Fibroblast of villous mesenchyme (primary cell): ENCODE measurements around the gene SLC7A8. TPM values are rescaled to one million over a fixed set of nuclear protein-coding genes. Genes with fewer than 3 reads are reported as not detected.

ENCODE experiments used
- DNase-seq: peaks from one replicate; pipeline ENCODE4 v3.0.0-alpha.2; 2010; ENCODE audit warnings: low read depth
- H3K4me3 ChIP-seq: 2 replicates; pipeline ENCODE4 v1.5.1; 2011; ENCODE audit warnings: low read depth, mild to moderate bottlenecking, low read length
- total RNA-seq: library from RNA; depleted of rRNA; stranded (reverse); fragments of >200 nt; gene quantifications from 2 replicates; pipeline ENCODE4 v1.2.3, GENCODE V29; 2012
- TF ChIP-seq, protein P1 (sequence below): IDR thresholded peaks from 2 replicates; pipeline ENCODE4 v1.5.1; 2012; ENCODE audit warnings: low read depth, mild to moderate bottlenecking, low read length; ENCODE audit not compliant: insufficient read depth

SLC7A8 gene
- total RNA-seq, 1 donor = 0.86 TPM

DNA sequence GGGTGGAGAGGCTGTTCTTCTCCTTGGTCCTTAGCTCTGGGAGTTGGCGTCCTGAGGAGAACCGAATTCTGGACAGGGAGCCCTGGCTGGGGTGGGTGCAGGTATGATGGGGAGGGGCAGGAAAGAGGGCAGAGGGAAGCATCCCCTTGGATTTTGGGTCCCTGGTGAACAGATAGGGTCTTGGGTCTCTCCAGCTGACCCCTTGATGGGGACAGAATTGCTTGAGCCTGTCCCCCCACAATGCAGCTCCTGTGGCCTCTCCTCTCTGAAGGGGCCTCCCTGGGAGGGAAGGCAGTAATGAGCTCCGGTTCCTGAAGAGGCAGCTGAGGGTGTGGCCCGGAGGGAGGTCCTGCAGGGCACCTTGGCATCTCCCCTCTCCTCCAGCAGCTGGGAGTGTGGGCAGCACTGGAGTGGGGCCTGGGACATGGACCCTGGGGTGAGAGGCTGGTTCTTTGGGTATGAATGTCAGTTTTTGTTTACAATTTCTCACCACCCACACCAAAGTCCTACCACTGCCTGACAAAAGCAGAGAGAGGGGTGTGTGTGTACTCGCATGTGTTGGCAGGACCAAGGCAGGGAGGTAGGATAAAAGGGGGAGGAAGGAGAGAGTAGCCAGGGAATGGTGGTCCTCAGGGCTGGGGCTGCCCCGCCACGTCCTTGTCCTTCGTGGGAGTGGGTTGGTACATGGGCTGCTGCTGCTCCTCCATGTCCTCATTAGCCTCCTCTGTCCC is 56.7 kb downstream of the SLC7A8 start:
- no peak overlapping the region for H3K4me3 ChIP-seq
- no peak for DNase-seq
- TF ChIP-seq, protein P1, sequence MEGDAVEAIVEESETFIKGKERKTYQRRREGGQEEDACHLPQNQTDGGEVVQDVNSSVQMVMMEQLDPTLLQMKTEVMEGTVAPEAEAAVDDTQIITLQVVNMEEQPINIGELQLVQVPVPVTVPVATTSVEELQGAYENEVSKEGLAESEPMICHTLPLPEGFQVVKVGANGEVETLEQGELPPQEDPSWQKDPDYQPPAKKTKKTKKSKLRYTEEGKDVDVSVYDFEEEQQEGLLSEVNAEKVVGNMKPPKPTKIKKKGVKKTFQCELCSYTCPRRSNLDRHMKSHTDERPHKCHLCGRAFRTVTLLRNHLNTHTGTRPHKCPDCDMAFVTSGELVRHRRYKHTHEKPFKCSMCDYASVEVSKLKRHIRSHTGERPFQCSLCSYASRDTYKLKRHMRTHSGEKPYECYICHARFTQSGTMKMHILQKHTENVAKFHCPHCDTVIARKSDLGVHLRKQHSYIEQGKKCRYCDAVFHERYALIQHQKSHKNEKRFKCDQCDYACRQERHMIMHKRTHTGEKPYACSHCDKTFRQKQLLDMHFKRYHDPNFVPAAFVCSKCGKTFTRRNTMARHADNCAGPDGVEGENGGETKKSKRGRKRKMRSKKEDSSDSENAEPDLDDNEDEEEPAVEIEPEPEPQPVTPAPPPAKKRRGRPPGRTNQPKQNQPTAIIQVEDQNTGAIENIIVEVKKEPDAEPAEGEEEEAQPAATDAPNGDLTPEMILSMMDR = no peak

DNA sequence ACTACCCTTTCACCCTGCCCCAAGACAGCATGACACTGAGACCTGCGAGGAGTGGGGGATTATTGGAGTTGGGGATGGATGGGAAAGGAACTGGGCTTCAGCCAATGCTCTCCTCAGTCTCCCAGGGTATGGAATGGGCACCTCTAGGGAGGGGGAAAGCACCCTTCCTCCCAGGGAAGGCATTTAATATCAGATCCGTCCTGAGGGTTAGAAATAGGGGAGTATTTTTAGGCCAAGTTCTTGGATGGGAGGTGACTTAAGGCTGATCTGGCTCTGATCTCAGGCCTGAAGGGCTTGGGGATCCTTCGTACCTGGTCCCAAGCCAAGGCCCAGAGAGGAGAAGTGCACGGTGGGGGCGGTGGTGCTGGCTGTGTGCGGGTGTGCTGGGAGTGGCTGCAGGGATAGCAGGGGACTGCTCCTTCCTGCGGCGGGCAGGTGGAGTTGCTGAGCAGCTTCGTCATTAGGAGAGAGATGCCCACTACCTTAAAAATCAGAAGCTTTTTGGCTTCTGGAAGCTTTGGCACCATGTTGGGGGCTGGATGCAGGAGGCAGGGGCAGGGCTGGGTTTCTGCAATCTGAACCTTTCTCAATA is 57.4 kb downstream of the SLC7A8 start:
- H3K4me3 ChIP-seq = no peak overlapping the region
- TF ChIP-seq, protein P1 = no peak
- DNase-seq = no peak

DNA sequence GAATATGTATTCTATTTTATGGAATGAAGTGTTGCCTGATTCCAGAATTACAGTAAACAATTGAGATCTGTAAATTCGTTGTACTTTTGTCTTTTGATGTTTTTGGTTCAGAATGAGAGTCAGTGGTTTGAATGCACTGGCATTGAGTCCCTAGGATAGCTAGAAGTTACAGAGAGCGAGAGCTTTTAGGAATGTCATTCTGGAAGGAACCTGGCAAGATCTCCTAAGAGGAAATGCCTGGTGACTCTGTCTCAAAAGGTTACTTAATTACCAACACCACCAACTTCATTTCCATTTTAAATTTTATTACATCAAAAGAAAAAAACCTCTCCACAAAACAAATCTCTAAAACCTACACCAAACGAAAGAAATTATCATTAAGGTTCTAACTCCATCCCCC is 58.4 kb downstream of the SLC7A8 start:
- DNase-seq = no peak
- no peak overlapping the region for H3K4me3 ChIP-seq
- TF ChIP-seq, protein P1 = no peak

DNA sequence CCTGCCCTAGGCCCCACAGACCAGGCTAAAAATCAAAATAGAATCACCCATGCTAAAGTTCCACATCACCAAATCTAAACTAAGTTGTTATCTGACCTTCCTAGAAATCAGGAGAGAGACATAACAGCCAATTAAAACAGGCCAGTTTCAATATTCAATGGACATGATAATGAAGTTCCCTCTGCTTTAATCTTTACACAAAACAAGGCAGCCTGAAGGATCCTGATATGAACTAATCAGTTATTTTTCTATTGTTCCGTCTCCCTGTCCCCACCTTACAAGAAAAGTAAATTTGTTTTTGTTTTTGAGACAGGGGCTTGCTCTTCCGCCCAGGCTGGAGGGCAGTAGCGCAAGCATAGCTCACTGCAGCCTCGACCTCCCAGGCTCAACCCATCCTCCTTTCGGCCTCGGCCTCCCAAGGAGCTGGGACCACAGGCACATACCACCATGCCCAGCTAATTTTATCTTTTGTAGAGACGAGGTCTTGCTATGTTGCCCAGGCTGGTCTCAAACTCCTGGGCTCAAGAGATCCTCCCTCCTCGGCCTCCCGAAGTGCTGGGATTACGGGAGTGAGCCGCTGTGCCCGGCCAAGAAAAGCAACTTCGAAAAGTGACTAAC is 59.0 kb downstream of the SLC7A8 start:
- no peak overlapping the region for H3K4me3 ChIP-seq
- DNase-seq = no peak
- TF ChIP-seq, protein P1 = no peak

DNA sequence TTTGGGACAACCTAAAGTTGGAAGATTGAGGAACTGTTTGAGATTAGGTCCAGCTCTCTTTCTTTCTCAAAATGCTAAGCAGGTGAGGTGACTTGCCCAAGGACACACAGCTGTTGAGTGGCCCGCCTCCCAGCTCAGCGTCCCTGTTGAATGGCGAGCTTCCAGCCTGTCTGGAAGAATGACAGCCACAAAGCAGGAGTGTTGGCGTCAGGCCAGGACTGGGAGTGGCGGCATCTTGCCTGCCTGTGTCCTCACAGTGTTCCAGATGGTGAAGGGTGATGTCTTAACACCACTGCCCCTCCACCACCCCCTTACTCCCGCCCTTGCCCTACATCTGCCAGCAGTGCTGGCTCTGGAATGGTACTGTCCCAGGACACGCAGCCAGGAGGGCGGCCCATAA is 60.0 kb downstream of the SLC7A8 start:
- DNase-seq = peak; percentile 13
- TF ChIP-seq, protein P1 = no peak
- no peak overlapping the region for H3K4me3 ChIP-seq

DNA sequence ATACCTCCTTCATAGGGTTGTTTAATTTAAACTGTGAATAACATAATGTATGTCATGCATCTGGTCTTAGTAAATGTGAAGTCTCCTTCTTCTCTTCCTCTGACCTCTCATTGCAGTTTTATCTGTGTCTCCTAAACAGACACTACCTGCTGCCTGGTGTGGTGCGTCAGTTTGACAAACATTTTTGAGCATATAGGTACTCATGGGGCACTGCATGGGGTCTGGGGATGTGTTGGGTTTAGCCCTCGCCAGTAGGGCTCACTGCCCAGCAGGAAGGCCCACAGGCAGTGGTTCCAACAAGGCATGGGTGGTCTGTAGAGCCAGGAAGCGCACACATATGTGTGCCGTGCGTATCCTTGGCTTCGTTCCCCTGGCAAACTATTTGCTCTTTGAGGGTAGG is 61.4 kb downstream of the SLC7A8 start:
- DNase-seq = no peak
- TF ChIP-seq, protein P1 = no peak

More for the DNA sequence above, 61.4 kb downstream of the SLC7A8 start:
- no peak overlapping the region for H3K4me3 ChIP-seq
